Endothelial cell of umbilical vein (primary cell): Measurements from ENCODE around the gene LIM2. TPM values are rescaled to one million over a fixed set of nuclear protein-coding genes. Genes with fewer than 3 reads are reported as not detected.

Source experiments
- BruUV-seq: library from RNA; stranded (reverse); fragments of 400-500 nt; replicated peaks from 2 replicates; lab custom pipeline; 2021; lab: Mats Ljungman, UMichigan
- CTCF ChIA-PET: fragments of 300-600, 350-600 bp; sonication (Branson Sonifier 250); formaldehyde crosslinking; loops from one replicate; lab custom pipeline; 2021; ENCODE audit warnings: antibody characterized with exemption, inconsistent platforms; lab: Charles Lee
- POLR2A ChIA-PET: fragments of 300-600, 350-600 bp; sonication (Branson Sonifier 250); formaldehyde crosslinking; loops from one replicate; lab custom pipeline; 2021; ENCODE audit warnings: antibody characterized with exemption, inconsistent platforms; lab: Charles Lee
- DNase-seq: peaks from one replicate; pipeline ENCODE4 v3.0.0-alpha.2; 2011; ENCODE audit warnings: low read depth, low spot score
- FAIRE-seq: peaks from 2 replicates; lab custom pipeline; 2011; peaks lifted over from hg19 to GRCh38; lab: Jason Lieb, UNC
- H2AFZ ChIP-seq: 2 replicates; pipeline ENCODE4 v1.6.0; 2012; ENCODE audit warnings: low read depth, low read length, control low read depth, inconsistent platforms
- H3K27ac ChIP-seq: 2 replicates; pipeline ENCODE4 v1.5.1; 2011; ENCODE audit warnings: low read depth, mild to moderate bottlenecking, control low read depth, low read length, moderate library complexity; ENCODE audit not compliant: insufficient read depth
- H3K27me3 ChIP-seq, 2 experiments: 2 replicates each; pipeline versions ENCODE4 v1.6.0 to v1.6.1; 2011; ENCODE audit warnings: low read length in 2 of 2, mixed read lengths in 1 of 2; ENCODE audit not compliant: control insufficient read depth in 2 of 2, insufficient read depth in 2 of 2
- H3K36me3 ChIP-seq, 2 experiments: 2 replicates in 1 of 2; 3 replicates in 1 of 2; pipeline ENCODE4 v1.5.1; 2011; ENCODE audit warnings: low read length in 2 of 2, mild to moderate bottlenecking in 1 of 2, moderate library complexity in 1 of 2; ENCODE audit not compliant: control insufficient read depth in 2 of 2, insufficient read depth in 2 of 2; ENCODE audit errors: extremely low read depth in 1 of 2
- H3K4me1 ChIP-seq: 3 replicates; pipeline ENCODE4 v1.5.1; 2011; ENCODE audit warnings: mild to moderate bottlenecking, low read length; ENCODE audit not compliant: control insufficient read depth, insufficient read depth; ENCODE audit errors: extremely low read depth
- H3K4me2 ChIP-seq: 2 replicates; pipeline ENCODE4 v1.6.1; 2011; ENCODE audit warnings: low read length, control low read depth, mixed read lengths; ENCODE audit not compliant: insufficient read depth
- H3K4me3 ChIP-seq, 3 experiments: fragments of 200-600 bp in 1 of 3; sonication (generic), shearing (Covaris generic) in 1 of 3; replicated peaks in 1 of 3; 2 replicates each; pipeline ENCODE4 v1.5.1; 2011 to 2016; ENCODE audit warnings: control low read depth in 3 of 3, low read length in 3 of 3, mild to moderate bottlenecking in 2 of 3, inconsistent platforms in 1 of 3, low read depth in 1 of 3, moderate library complexity in 1 of 3; ENCODE audit not compliant: insufficient read depth in 1 of 3
- H3K79me2 ChIP-seq: 2 replicates; pipeline ENCODE4 v1.6.0; 2012; ENCODE audit warnings: low read length, inconsistent platforms; ENCODE audit not compliant: control insufficient read depth, insufficient read depth
- H3K9ac ChIP-seq: replicated peaks from 2 replicates; pipeline ENCODE3; 2011; ENCODE audit warnings: low read length, control low read depth; ENCODE audit not compliant: insufficient read depth; ENCODE audit errors: extremely low read depth
- H3K9me1 ChIP-seq: replicated peaks from 3 replicates; pipeline ENCODE4 v1.6.0; 2011; ENCODE audit warnings: mild to moderate bottlenecking, low read length; ENCODE audit not compliant: control insufficient read depth, insufficient read depth; ENCODE audit errors: extremely low read depth
- H3K9me3 ChIP-seq: replicated peaks from 2 replicates; pipeline ENCODE4 v1.5.1; 2012; ENCODE audit warnings: low read length, inconsistent platforms; ENCODE audit not compliant: control insufficient read depth, insufficient read depth
- H4K20me1 ChIP-seq: replicated peaks from 2 replicates; pipeline ENCODE3; 2011; ENCODE audit warnings: mild to moderate bottlenecking, low read length; ENCODE audit not compliant: control insufficient read depth, insufficient read depth; ENCODE audit errors: extremely low read depth
- EZH2 ChIP-seq: IDR thresholded peaks from 2 replicates; pipeline ENCODE4 v1.6.1; 2012; ENCODE audit warnings: borderline replicate concordance, low read depth, mild to moderate bottlenecking, moderate library complexity, low read length, inconsistent platforms; ENCODE audit not compliant: severe bottlenecking
- FOS ChIP-seq: IDR thresholded peaks from 2 replicates; pipeline ENCODE4 v1.6.1; 2011; ENCODE audit warnings: mild to moderate bottlenecking, low read length, moderate library complexity, borderline replicate concordance; ENCODE audit not compliant: insufficient read depth
- GATA2 ChIP-seq: IDR thresholded peaks from 2 replicates; pipeline ENCODE4 v1.7.0; 2011; ENCODE audit warnings: low read depth, mild to moderate bottlenecking, moderate library complexity, mixed read lengths, low read length; ENCODE audit not compliant: insufficient read length, insufficient read depth
- JUN ChIP-seq: IDR thresholded peaks from 2 replicates; pipeline ENCODE4 v1.6.1; 2011; ENCODE audit warnings: borderline replicate concordance, low read depth; ENCODE audit not compliant: insufficient read length, insufficient read depth
- MYC ChIP-seq: IDR thresholded peaks from one replicate; pipeline ENCODE4 v1.6.1; 2011; ENCODE audit warnings: mild to moderate bottlenecking, low read depth, low read length
- POLR2A ChIP-seq: IDR thresholded peaks from 2 replicates; pipeline ENCODE4 v1.6.1; 2012; ENCODE audit warnings: low read depth, mild to moderate bottlenecking, control low read depth, low read length
- POLR2AphosphoS5 ChIP-seq: IDR thresholded peaks from 2 replicates; pipeline ENCODE4 v1.6.1; 2012; ENCODE audit warnings: low read depth, mild to moderate bottlenecking, control low read depth, low read length, moderate library complexity; ENCODE audit not compliant: insufficient read depth
- dilution Hi-C: fragments of 300-500 bp; cut with MboI; formaldehyde crosslinking; loops from one replicate; pipeline ENCODE4 v1.15.0; 2019; ENCODE audit warnings: low sequenced_read_pairs; ENCODE audit not compliant: extremely low pct_ligation_motif_present
- intact Hi-C: fragments of 100-400 bp; cut with micrococcal nuclease; formaldehyde crosslinking; loops from one replicate; pipeline ENCODE4 v1.10.0; 2022
- polyA plus RNA-seq, 4 experiments: library from polyadenylated mRNA; depleted of rRNA in 3 of 4; stranded (reverse) in 3 of 4; unstranded in 1 of 4; fragments of >200 nt; gene quantifications; 2 replicates each; pipeline versions ENCODE4 v1.2.1 to v1.2.3, GENCODE V29; 2011 to 2012; ENCODE audit warnings: missing spikeins in 1 of 4
- total RNA-seq: library from RNA; stranded (reverse); gene quantifications from 2 replicates; pipeline ENCODE4 v1.2.3, GENCODE V29; 2021
- TF ChIP-seq, protein P1 (sequence below), 2 donors: IDR thresholded peaks; 1 replicate in 1 of 2; 2 replicates in 1 of 2; pipeline ENCODE4 v1.5.1; 2011; ENCODE audit warnings: low read length in 2 of 2, mild to moderate bottlenecking in 2 of 2, moderate library complexity in 2 of 2, control low read depth in 1 of 2, inconsistent platforms in 1 of 2, low read depth in 1 of 2; ENCODE audit not compliant: insufficient read depth in 1 of 2; ENCODE audit errors: extremely low read depth in 1 of 2
- TF ChIP-seq, protein P2 (sequence below): IDR thresholded peaks from 2 replicates; pipeline ENCODE4 v1.6.1; 2011; ENCODE audit not compliant: insufficient read depth, insufficient read length

LIM2 gene
- total and polyA plus RNA-seq, 2 donors (not counting 3 experiments of a cell fraction or from before 2014, with no cell fraction given) = not detected

DNA sequence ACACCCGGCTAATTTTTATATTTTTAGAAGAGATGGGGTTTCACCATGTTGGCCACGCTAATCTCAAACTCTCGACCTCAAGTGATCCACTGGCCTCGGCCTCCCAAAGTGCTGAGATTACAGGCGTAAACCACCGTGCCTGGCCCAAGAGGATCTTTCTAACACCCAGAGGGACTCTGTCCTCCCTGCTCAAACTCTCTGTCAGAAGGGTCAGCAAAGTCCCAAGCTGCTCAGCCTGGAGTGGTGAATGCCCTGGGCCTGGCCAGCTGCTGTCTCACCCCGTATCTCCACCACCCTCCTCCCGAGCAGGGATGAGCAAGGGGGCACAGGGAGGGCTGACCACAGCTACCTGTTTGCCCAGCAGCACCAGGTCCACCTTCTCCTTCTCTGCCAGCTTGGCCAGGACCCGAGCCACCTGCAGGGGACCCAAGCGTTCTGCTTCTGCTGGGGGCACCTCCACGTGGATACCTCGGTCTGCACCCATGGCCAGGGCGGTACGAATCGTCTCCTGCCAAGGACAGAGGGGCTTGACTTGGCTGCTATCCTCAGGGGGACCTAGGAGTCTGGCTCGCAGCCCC is 34.9 kb downstream of the LIM2 start:
- CTCF ChIA-PET = no interaction called here
- H3K27me3 ChIP-seq = no peaks in the 10 kb centered on the region
- POLR2A ChIA-PET = no interaction called here
- H2AFZ ChIP-seq = no peak overlapping the region
- no peaks in the 10 kb centered on the region for H4K20me1 ChIP-seq
- dilution Hi-C loops (no loop called here), intact Hi-C loops (no loop called here)
- DNase-seq (no peak), FAIRE-seq (no peak)
- no peaks in the 10 kb centered on the region for H3K79me2 ChIP-seq
- TF ChIP-seq, protein P1, sequence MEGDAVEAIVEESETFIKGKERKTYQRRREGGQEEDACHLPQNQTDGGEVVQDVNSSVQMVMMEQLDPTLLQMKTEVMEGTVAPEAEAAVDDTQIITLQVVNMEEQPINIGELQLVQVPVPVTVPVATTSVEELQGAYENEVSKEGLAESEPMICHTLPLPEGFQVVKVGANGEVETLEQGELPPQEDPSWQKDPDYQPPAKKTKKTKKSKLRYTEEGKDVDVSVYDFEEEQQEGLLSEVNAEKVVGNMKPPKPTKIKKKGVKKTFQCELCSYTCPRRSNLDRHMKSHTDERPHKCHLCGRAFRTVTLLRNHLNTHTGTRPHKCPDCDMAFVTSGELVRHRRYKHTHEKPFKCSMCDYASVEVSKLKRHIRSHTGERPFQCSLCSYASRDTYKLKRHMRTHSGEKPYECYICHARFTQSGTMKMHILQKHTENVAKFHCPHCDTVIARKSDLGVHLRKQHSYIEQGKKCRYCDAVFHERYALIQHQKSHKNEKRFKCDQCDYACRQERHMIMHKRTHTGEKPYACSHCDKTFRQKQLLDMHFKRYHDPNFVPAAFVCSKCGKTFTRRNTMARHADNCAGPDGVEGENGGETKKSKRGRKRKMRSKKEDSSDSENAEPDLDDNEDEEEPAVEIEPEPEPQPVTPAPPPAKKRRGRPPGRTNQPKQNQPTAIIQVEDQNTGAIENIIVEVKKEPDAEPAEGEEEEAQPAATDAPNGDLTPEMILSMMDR (IDR thresholded peaks at IDR 0.05; ENCODE audit: extremely low read depth in 1 of 2, insufficient read depth in 1 of 2, low read depth in 1 of 2, low read length in 2 of 2) = no peak
- TF ChIP-seq FOS (no peak), MYC (no peak), POLR2AphosphoS5 (no peak), JUN (no peak), POLR2A (no peak), EZH2 (no peak), GATA2 (no peak)
- TF ChIP-seq, protein P2, sequence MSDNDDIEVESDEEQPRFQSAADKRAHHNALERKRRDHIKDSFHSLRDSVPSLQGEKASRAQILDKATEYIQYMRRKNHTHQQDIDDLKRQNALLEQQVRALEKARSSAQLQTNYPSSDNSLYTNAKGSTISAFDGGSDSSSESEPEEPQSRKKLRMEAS = no peak
- no TSS peak for BruUV-seq
- no peaks in the 10 kb centered on the region for H3K9me1 ChIP-seq
- H3K36me3 ChIP-seq = peaks cover 0 to 3% of the 10 kb centered on the region in 2 experiments
- H3K4me3 ChIP-seq = no peak overlapping the region
- no peaks in the 10 kb centered on the region for H3K4me1 ChIP-seq
- H3K9ac ChIP-seq = no peak overlapping the region
- no peaks in the 10 kb centered on the region for H3K9me3 ChIP-seq
- no peak overlapping the region for H3K27ac ChIP-seq
- H3K4me2 ChIP-seq = no peak overlapping the region
